Measurements from ENCODE around the gene ZNF354B.
A peak's percentile ranks its signal among the peaks of the same experiment; 100 is the strongest.

Gene ZNF354B

DNA sequence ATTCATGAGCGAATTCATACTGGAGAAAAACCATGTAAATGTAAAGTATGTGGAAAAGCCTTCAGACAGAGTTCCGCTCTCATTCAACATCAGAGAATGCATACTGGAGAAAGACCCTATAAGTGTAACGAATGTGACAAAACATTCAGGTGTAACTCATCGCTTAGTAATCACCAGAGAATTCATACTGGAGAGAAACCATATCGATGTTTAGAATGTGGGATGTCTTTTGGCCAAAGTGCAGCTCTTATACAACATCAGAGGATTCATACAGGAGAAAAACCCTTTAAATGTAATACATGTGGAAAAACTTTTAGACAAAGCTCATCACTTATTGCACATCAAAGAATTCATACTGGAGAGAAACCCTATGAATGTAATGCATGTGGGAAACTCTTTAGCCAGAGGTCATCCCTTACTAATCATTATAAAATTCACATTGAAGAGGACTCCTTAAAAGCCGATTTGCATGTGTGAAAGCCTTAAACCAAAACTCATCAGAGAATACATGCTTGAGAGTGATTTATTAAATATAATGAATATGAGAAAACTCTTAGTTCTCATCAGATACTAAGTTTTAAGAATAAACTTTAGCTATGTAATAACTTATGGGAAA is 24.2 kb downstream of the ZNF354B start:
- no peak for DNase-seq (ENCODE audit: low spot score)

DNA sequence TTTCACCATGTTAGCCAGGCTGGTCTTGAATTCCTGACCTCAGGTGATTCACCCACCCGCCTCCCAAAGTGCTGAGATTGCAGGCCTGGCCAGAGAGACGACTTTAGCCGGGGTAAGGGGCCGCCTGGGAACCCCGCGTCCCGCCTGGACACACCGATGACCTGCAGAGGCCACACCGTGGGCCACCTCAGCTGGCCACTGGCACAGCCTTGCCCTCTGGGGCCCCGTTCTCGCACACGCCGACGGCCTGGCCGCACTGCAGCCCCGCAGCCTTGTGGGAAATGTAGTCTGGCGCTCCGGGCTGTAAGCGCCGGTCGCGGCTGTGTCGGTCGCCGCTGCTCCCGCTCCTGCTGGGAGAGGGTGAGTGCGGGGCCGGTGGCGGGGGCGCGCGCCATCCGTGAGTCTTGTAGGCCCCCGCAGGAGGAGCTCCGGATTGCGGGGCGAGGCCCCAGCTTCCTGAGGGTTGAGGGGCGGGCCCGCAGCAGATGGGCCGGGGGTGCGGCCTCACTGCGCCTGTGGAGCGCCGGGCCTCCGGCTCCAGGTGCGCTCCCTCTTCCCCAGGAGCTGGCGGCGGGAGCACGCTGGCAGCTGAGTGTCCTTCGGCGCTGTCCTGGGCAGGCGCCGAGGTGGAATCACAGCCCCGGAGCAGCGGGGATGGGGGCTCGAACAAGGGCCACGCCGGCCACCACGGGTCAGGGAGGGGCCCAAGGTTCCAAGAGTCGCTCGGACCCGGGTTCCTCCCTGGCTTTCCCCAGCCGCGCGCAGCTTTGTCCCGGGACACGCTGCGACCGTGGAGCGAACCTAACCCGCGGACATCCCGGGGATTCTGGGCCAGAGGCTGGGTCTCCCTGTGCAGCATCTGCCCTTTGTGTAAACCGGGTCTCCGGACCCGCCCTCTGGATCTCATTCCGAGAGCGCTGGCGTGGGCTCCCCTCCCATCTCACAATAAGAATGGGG is 36.1 kb downstream of the ZNF354B start, which contains the start of gene ZFP2:
Gene ZFP2 (plus strand): TSS at position 299 of the 957 bp plus-strand sequence. CDS start 35,401 bp downstream, outside the sequence.
- peak; percentile 78 for DNase-seq (ENCODE audit: low spot score)

- DNase-seq (ENCODE audit: low spot score) = no peak
Observed at GRCh38 chr5:178899289-178899688, 39.5 kb downstream of the ZNF354B start.

GRCh38 chr5:178902849-178903248 is 43.1 kb downstream of the ZNF354B start:
- DNase-seq (ENCODE audit: low spot score) = no peak

- no peak for DNase-seq (ENCODE audit: low spot score)
Observed at GRCh38 chr5:178931846-178932760, 72.3 kb downstream of the ZNF354B start.
